Stimulated activated CD8-positive, alpha-beta memory T cell treated with anti-CD3 and anti-CD28 coated beads, Interleukin-7, amount 100 ng/mL, for 24 hours (primary cell): ENCODE results near the gene TRIM61.
"Not testable (repeated sequence)": the region's sequence is repeated elsewhere in the genome, so short reads cannot be mapped to it uniquely, and the experiment has no call there.

ENCODE experiments used
- DNase-seq: peaks from one replicate; pipeline ENCODE4 v3.0.0-alpha.2; 2020; ENCODE audit warnings: low read depth

Gene TRIM61

DNA sequence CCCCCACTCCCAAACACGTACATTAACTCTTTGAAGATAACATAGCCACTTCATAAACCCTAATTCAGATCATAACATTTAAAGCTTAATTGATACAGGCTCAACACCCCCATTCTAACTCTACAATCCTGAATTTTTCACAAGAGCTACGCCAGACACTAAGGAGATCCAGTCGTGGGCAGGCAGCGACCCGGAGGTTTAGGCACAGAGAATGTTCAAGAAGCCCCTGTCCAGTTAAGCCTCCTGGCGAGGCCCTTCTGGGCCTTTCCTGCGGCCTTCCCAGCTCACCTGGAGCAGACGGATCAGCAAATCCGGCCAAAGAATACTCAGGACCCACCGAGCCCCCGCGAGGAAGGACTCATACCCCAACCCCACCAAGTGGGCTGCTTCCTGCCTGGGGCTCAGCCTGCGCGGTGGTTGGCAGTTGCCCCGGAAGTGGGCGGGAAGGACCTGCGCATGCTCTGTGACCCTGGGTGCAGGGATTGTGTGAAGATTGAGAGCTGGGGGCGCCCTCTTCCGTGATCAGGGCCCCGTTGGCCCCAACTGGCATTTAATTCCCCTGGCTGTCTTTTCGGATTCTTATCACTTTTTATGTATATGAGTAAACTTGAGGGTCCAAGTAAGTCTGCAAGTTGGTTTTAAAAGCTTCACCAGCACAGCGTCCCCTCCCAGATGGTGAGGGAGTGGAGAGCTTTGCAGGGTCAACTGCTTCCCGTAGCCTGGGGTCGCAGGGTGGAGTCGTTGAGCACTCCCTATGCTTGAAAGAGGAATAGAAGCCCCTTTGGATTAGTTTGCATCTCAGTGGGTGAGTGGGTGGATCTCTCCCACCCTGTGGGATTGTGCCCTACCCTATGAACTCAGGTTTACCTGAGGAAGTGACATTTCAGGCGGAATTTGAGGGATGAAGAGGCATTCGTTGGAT is at the start of gene TRIM61:
TRIM61 (minus strand) TSS at position 415 of the 922 bp plus-strand sequence. CDS start 7,655 bp downstream, outside the sequence.
- peak; percentile 33 for DNase-seq

DNA sequence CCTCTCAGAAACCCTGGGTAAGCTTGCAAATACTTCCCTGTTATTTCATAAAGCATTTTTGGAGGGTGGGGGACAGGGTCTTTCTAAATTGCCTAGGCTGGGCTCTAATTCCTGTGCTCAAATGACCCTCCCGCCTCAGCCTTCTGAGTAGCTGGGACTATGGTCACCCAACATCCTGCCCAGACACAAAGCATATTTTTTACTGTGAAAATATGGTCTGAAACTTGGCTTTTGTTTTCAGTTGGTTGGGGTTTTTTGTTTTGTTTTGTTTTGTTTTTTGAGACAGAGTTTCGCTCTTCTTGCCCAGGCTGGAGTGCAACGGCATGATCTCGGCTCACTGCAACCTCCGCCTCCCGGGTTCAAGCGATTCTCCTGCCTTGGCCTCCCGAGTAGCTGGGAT is 48.3 kb upstream of the TRIM61 start:
- not testable (repeated sequence) for DNase-seq

DNA sequence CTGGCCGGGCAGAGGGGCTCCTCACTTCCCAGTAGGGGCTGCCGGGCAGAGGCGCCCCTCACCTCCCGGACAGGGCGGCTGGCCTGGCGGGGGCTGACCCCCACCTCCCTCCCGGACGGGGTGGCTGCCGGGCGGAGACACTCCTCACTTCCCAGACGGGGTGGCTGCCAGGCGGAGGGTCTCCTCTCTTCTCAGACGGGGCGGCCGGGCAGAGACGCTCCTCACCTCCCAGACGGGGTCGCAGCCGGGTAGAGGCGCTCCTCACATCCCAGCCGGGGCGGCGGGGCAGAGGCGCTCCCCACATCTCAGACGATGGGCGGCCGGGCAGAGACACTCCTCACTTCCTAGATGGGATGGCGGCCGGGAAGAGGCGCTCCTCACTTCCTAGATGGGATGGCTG is 42.5 kb upstream of the TRIM61 start:
- DNase-seq, result not testable (repeated sequence)

DNA sequence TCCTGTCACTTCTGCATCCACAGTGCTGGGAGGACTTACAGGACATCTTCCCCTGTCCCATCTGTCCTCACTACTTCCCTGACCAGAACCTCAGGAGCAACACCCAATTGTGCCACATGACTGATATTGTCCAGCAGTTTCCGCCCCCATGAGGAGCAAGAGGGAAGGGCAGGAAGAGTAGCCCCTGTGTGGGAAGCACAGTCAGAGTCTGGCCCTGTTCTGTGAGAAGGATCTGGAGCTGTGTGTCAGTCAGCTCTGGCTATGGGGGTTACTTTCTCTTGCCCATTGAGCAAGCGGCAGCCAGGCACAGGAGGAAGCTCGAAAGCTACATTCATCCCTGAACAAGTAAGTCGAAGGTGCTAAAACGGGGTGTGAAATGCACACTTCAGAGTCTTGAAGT is 39.5 kb upstream of the TRIM61 start:
- no peak for DNase-seq

DNA sequence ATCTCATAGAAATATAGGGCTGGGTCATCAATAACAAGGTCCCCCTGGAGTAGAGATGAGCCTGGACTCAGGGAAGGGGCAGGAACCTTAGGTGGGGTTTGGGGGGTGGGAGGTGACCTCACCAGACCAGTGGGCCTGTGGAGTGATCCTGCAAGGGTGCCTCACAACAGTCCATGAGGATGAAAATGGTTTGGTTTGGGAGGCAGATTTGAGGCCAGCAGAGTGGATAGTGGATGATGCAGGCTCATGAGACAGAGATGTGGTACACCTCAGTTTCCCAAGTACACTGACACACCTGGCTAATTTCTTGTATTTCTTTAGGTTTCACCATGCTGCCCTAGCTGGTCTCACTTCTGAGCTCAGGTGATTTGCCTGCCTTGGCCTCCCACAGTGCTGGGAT is 36.2 kb upstream of the TRIM61 start:
- DNase-seq, result no peak

DNA sequence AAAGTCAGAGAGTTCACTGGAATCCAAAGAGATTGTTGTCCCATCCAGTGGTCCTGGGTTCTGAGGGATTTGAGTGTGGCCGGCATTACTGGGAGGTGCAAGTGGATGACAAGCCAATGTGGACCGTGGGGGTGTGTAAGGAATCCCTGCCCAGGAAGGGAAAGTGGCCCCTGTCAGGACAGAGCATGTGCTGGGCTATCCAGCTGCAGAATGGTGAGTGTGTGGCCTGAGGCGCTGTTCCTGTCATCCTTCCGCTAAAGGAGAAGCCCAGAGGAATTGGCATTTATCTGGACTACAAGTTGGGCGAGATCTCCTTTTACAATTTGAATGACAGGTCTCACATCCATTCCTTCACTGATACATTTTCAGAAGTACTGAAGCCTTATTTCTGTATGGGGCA is 33.9 kb upstream of the TRIM61 start:
- DNase-seq, result no peak

DNA sequence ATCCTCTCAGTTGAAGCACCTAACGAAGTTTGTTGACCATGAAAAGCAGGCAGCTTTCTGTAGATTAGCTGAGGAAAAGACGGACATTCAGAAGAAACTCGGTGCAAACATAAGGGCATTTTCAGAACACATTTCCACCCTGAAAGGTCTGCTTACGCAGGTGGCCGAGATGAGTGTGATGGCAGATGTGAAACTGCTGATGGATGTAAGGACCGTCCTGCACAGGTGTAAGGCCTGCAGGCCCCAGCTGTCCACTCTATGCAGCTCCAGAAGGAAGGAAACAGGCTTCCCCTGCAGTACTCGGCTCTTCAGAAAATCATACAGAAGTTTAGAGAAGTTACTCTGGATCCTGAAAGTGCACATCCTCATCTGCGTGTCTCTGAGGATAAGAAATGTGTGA is 33.5 kb upstream of the TRIM61 start:
- DNase-seq, result no peak

DNA sequence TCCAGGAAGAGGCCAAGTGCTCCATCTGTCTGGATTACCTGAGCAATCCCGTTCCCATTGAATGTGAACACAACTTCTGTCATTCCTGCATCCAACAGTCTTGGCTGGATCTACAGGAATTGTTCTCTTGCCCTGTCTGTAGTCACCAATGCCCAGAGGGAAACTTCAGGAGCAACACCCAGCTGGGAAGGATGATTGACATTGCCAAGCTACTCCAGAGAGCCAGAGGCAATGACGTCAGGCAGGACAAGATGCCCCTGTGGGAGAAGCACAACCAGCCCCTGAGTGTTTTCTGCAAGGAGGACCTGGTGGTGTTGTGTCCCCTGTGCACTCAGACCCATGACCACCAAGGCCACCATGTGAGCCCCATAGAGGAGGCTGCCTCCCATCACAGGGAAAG is 33.0 kb upstream of the TRIM61 start:
- DNase-seq, result no peak

DNA sequence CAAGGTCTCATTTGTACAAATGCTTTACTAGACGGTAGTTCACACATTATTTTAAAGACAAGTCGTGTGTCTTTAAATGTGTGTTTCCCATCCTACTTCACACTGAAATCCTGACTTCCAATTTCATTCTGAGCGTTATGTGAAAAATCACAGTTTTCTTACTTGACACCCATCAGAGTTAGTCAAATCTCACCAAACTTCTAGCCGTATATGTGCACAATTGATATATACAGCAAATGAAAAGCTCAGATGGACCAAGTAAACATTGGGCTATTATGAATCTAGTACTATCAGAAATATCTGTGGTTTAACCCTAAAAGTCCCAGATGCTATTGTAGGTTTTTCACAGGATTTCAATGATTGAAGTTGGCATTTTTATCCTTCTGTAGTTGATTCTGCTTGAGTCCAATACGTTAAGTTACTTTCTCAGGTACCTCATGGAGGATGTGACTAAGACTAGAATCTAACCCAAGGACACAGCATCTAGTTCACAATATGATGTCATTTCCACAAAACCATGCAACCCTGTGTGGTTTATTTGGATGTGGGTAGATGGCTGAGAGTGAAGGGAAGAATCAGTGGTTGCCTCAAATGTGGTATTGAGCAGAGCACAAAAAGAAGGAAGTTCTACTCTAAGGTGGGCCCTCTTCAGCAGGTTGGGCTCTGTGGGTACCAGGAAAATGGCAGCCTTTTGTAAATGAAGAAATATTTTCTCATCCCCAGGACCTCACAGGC is 32.2 kb upstream of the TRIM61 start:
- no peak for DNase-seq

DNA sequence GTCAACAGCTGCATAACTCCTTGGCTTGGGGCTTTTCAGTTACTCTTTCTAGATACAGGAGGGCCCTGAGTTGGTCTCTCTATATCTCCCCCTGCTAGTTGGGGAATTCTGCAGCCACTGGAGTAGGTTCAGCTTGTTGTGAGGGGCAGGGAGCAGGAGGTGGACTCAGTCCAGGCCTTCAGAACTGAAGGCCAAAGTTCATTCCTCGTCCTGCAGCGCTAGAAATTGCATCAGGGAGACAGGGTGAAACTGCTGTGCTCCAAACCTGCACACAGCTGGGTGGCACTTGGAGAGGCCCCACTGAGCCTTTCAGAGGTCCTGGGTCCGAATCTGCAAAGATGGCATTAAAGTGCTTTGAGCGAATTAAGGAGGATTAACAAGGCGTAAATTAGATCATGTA is 29.4 kb upstream of the TRIM61 start:
- DNase-seq, result no peak

DNA sequence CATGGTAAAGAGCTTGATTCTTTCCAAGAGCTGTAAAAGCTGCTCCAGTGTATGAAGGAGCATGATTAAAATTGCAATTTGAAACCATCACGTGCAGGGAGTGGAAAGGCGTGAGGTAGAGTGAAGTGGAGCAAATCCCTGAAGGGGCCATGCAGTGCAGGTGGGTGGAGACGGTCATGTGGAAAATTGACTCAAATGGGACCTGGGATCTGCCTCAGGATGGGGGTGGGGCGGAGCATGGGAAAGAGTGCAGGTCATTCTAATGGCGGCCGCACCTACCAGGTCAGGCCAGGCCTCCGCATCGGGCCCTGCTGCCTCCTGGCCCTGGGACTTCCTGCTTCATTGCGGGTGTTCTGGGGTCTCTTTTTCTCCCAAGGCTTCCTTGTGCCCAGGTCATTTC is 29.0 kb upstream of the TRIM61 start:
- no peak for DNase-seq

DNA sequence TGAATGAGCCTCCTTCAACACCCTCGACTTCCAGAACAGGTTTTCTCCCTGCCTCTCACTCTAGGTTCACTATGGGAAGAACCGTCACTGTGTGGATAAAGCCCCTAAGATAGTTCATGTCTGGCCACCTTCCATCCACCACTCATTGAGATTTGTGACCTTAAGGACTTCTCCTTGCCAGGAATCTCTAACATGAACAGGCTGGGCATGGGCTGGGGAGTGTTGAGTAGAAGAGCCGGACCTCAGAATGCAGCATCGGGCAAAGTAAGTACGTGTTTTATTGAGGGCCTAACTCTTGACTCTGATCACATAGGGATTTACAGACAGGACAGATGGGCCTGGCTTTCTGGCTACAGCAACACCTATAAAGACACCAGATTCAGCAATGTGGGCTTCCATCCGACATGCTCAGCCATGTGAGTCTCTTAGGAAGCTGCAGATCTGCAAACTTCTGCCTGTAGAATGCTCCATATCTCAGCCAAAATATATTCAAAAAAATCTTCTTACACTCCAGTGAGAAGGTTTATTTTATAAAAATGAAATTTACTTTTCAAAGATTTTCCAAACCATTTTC is 28.0 kb upstream of the TRIM61 start:
- no peak for DNase-seq

DNA sequence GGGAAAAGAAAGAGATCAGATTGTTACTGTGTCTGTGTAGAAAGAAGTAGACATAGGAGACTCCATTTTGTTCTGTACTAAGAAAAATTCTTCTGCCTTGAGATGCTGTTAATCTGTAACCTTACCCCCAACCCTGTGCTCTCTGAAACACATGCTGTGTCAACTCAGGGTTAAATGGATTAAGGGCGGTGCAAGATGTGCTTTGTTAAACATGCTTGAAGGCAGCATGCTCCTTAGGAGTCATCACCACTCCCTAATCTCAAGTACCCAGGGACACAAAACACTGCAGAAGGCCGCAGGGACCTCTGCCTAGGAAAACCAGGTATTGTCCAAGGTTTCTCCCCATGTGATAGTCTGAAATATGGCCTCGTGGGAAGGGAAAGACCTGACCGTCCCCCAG is 24.5 kb upstream of the TRIM61 start:
- not testable (repeated sequence) for DNase-seq

DNA sequence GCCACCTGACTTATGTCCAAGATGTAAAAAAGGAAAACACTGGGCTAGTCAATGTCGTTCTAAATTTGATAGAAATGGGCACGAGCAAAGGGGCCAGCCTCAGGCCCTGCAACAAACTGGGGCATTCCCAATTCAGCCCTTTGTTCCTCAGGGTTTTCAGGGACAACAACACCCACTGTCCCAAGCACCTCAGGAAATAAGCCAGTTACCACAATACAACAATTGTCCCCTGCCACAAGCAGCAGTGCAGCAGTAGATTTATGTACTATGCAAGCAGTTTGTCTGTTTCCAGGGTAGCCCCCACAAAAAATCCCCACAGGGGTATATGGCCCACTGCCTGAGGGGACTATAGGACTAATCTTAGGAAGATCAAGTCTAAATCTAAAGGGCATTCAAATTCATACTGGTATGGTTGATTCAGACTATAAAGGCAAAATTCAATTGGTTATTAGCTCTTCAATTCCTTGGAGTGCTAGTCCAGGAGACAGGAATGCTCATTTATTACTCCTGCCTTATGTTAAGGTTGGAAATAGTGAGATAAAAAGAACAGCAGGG is 21.1 kb upstream of the TRIM61 start:
- DNase-seq, result not testable (repeated sequence)

DNA sequence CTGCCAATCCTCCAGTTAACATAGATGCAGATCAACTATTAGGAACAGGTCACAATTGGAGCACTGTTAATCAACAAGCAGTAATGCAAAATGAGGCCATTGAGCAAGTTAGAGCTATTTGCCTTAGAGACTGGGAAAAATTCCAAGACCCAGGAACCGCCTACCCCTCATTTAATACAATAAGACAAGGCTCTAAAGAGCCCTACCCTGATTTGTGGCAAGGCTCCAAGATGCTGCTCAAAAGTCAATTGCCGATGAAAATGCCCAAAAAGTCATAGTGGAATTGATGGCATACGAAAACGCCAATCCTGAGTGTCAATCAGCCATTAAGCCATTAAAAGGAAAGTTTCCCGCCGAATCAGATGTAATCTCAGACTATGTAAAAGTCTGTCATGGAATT is 20.5 kb upstream of the TRIM61 start:
- no peak for DNase-seq

DNA sequence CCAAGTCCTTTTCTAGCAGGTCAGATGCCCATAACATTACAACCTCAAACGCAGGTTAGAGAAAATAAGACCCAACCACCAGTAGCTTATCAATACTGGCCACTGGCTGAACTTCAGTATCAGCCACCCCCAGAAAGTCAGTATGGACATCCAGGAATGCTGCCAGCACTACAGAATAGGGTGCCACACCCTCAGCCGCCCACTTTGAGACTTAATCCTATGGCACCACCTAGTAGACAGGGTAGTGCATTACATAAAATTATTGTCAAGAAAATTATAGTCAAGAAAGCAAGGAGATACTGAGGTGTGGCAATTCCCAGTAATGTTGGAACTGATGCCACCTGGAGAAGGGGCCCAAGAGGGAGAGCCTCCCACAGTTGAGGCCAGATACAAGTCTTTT is 19.9 kb upstream of the TRIM61 start:
- no peak for DNase-seq

DNA sequence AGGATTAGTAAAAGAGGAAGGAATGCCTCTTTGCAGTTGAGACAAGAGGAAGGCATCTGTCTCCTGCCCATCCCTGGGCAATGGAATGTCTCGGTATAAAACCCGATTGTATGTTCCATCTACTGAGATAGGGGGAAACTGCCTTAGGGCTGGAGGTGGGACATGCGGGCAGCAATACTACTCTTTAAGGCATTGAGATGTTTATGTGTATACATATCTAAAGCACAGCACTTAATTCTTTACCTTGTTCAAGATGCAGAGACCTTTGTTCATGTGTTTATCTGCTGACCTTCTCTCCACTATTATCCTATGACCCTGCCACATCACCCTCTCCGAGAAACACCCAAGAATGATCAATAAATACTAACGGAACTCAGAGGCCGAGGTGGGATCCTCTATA is 18.7 kb upstream of the TRIM61 start:
- DNase-seq, result not testable (repeated sequence)

DNA sequence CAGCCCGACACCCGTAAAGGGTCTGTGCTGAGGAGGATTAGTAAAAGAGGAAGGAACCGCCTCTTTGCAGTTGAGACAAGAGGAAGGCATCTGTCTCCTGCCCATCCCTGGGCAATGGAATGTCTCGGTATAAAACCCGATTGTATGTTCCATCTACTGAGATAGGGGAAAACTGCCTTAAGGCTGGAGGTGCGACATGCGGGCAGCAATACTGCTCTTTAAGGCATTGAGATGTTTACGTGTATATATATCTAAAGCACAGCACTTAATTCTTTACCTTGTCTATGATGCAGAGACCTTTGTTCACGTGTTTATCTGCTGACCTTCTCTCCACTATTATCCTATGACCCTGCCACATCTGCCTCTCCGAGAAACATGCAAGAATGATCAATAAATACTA is 13.3 kb upstream of the TRIM61 start:
- DNase-seq, result not testable (repeated sequence)

DNA sequence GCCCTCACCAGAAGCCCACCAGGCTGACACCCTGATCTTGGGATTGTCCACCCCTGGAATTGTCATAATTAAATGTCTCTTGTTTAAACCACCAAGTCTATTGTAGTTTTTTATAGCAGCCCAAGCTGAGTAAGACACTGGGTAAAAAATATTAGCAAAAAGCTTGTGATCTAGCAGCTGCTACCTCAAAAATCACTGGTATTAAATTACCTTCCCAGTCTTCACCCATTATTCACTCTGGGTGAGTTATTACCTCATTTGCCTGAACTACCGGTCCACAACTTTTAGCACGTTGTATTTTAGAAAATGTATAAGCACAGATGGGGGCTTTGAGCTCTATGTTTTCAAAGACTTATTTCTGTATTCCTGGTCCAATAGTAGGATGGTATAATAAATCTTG is 12.0 kb upstream of the TRIM61 start:
- no peak for DNase-seq

DNA sequence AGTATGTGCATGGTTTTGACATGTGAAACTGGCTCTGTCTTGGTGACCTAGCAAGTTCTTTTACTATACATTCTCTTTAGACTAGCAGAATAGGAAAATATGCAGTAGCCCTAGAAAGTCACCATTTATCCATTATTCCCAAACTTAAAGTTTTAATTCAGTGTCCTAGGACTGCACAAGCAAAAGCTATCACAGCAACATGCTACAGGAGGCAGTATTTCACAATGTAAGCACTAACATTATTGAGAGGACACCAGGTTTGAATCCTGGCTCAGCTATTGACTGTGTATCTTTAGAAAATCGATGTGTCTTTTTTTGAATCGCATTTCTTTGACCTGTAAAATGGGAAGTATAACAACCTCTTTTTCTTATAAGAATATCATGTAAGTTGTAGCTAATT is 5.5 kb downstream of the TRIM61 start:
- DNase-seq, result not testable (repeated sequence)

DNA sequence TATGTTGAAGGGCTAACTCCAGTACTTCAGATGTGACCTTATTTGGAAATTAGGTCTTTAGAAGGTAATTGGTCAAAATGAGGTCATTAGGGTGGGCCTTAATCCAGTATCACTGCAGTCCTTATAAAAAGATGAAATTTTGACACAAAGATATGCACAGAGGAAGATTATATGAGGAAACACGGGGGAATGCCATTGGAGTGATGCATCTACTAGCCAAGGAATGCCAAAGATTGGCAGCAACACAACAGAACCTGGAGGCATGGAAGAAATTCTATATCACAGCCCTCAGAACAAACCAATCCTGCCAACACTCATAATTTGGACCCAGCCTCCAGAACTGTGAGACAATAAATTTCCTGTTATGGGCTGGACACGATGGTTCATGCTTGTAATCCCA is 17.6 kb downstream of the TRIM61 start:
- DNase-seq, result no peak

DNA sequence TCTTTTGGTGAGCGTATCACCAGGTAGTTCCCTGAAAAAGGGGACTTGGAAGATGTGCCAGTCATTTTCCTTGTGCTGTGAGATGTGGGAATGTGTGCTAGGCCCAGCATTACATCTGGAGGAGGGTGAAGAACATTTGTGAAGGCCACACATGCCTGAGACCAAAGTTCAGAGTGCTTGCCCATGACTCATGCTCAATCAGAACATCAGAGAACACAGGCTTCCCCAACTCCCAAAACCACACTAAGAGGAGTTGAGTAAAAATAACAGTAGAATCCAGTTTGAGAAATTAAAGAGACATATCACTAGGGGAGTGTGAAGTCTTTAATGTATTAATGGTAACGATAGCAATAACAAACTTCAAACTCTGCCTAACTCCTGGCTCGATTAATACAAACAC is 18.0 kb downstream of the TRIM61 start:
- DNase-seq, result not testable (repeated sequence)
